Astrocyte (in vitro differentiated cells and primary cell): ENCODE data around the gene POU2AF3. TPM values are rescaled to one million over a fixed set of nuclear protein-coding genes. Genes with fewer than 3 reads are reported as not detected.

ENCODE experiments used
- DNase-seq: peaks from one replicate; pipeline ENCODE4 v3.0.0-alpha.2; 2010; ENCODE audit warnings: low read depth
- FAIRE-seq: peaks from 2 replicates; lab custom pipeline; 2011; peaks lifted over from hg19 to GRCh38; lab: Jason Lieb, UNC
- H2AFZ ChIP-seq: 2 replicates; pipeline ENCODE4 v1.6.0; 2012; ENCODE audit warnings: low read depth, low read length, inconsistent platforms
- H3K27ac ChIP-seq: 2 replicates; pipeline ENCODE4 v1.5.1; 2011; ENCODE audit warnings: low read depth, low read length, inconsistent platforms
- H3K27me3 ChIP-seq: 2 replicates; pipeline ENCODE4 v1.6.0; 2011; ENCODE audit warnings: low read length, inconsistent platforms; ENCODE audit not compliant: insufficient read depth
- H3K36me3 ChIP-seq: 2 replicates; pipeline ENCODE4 v1.5.1; 2011; ENCODE audit warnings: low read length, inconsistent platforms; ENCODE audit not compliant: insufficient read depth
- H3K4me1 ChIP-seq: 2 replicates; pipeline ENCODE4 v1.5.1; 2011; ENCODE audit warnings: low read length, inconsistent platforms; ENCODE audit not compliant: insufficient read depth
- H3K4me2 ChIP-seq: 2 replicates; pipeline ENCODE4 v1.6.0; 2012; ENCODE audit warnings: low read length, inconsistent platforms
- H3K4me3 ChIP-seq: 2 replicates; pipeline ENCODE4 v1.5.1; 2011; ENCODE audit warnings: low read depth, mild to moderate bottlenecking, low read length, inconsistent platforms; ENCODE audit not compliant: insufficient read depth
- H3K79me2 ChIP-seq: 2 replicates; pipeline ENCODE4 v1.6.0; 2012; ENCODE audit warnings: mild to moderate bottlenecking, low read length, inconsistent platforms; ENCODE audit not compliant: insufficient read depth
- H3K9ac ChIP-seq: 2 replicates; pipeline ENCODE4 v1.6.0; 2012; ENCODE audit warnings: mild to moderate bottlenecking, low read length, inconsistent platforms
- H3K9me3 ChIP-seq: 2 replicates; pipeline ENCODE4 v1.5.1; 2012; ENCODE audit warnings: low read depth, mild to moderate bottlenecking, low read length, inconsistent platforms; ENCODE audit not compliant: insufficient read depth
- H4K20me1 ChIP-seq: 2 replicates; pipeline ENCODE4 v1.6.0; 2012; ENCODE audit warnings: low read length, inconsistent platforms; ENCODE audit not compliant: insufficient read depth
- H3K27ac Mint-ChIP-seq: one replicate; pipeline ENCODE4 v1.8.0; 2021; ENCODE audit warnings: mild to moderate bottlenecking, mixed read lengths; ENCODE audit not compliant: unreplicated experiment
- H3K27me3 Mint-ChIP-seq: one replicate; pipeline ENCODE4 v1.8.0; 2021; ENCODE audit warnings: low read depth, mixed read lengths; ENCODE audit not compliant: unreplicated experiment
- H3K36me3 Mint-ChIP-seq: one replicate; pipeline ENCODE4 v1.8.0; 2021; ENCODE audit warnings: low read depth, mixed read lengths; ENCODE audit not compliant: unreplicated experiment
- H3K4me1 Mint-ChIP-seq: one replicate; pipeline ENCODE4 v1.8.0; 2021; ENCODE audit warnings: low read depth, mixed read lengths; ENCODE audit not compliant: unreplicated experiment
- H3K4me3 Mint-ChIP-seq: one replicate; pipeline ENCODE4 v1.8.0; 2021; ENCODE audit warnings: mild to moderate bottlenecking, moderate library complexity, mixed read lengths; ENCODE audit not compliant: unreplicated experiment
- H3K9me3 Mint-ChIP-seq: one replicate; pipeline ENCODE4 v1.8.0; 2021; ENCODE audit warnings: mild to moderate bottlenecking, mixed read lengths; ENCODE audit not compliant: unreplicated experiment
- CTCF ChIP-seq: IDR thresholded peaks from 2 replicates; pipeline ENCODE4 v1.5.1; 2011; ENCODE audit warnings: low read depth, mild to moderate bottlenecking, inconsistent platforms, low read length, moderate library complexity; ENCODE audit not compliant: insufficient read depth
- EZH2 ChIP-seq: IDR thresholded peaks from 2 replicates; pipeline ENCODE4 v1.6.1; 2012; ENCODE audit warnings: mild to moderate bottlenecking, low read length, inconsistent platforms; ENCODE audit not compliant: insufficient read depth
- total RNA-seq: library from RNA; stranded (reverse); gene quantifications from 2 replicates; pipeline ENCODE4 v1.2.1, GENCODE V29; 2021

POU2AF3 gene
- total RNA-seq, 1 donor from 2014 or later = 0.27 TPM

- DNase-seq (peak; percentile 80), FAIRE-seq (peak; percentile 17)
- Histone ChIP-seq H3K9ac (no peak overlapping the region), H3K4me3 (no peak overlapping the region), H3K9me3 (no peaks in the 10 kb centered on the region), H3K36me3 (no peaks in the 10 kb centered on the region), H3K27me3 (no peaks in the 10 kb centered on the region), H2AFZ (no peak overlapping the region), H3K79me2 (no peaks in the 10 kb centered on the region), H3K4me1 (no peaks in the 10 kb centered on the region), H4K20me1 (no peaks in the 10 kb centered on the region), H3K27ac (no peak overlapping the region), H3K4me2 (no peak overlapping the region)
- peaks cover 15% of the 10 kb centered on the region for H3K27me3 Mint-ChIP-seq
- no peaks in the 10 kb centered on the region for H3K36me3 Mint-ChIP-seq
- H3K4me3 Mint-ChIP-seq = no peak overlapping the region
- H3K27ac Mint-ChIP-seq = no peak overlapping the region
- H3K4me1 Mint-ChIP-seq = no peaks in the 10 kb centered on the region
- H3K9me3 Mint-ChIP-seq = no peaks in the 10 kb centered on the region
- TF ChIP-seq EZH2 (no peak), CTCF (no peak)
Observed at GRCh38 chr11:111331711-111332479, 33.5 kb downstream of the POU2AF3 start.

- no peaks in the 10 kb centered on the region for H4K20me1 ChIP-seq
- no peaks in the 10 kb centered on the region for H3K27me3 ChIP-seq
- no peaks in the 10 kb centered on the region for H3K9me3 Mint-ChIP-seq
- no peak overlapping the region for H3K4me3 ChIP-seq
- TF ChIP-seq EZH2 (no peak), CTCF (no peak)
- no peaks in the 10 kb centered on the region for H3K36me3 Mint-ChIP-seq
- DNase-seq = no peak
- peaks cover 8% of the 10 kb centered on the region for H3K27me3 Mint-ChIP-seq
- H3K4me3 Mint-ChIP-seq = no peak overlapping the region
- no peaks in the 10 kb centered on the region for H3K4me1 ChIP-seq
- no peak overlapping the region for H3K27ac ChIP-seq
- no peak overlapping the region for H3K9ac ChIP-seq
- FAIRE-seq = no peak
- H3K9me3 ChIP-seq = no peaks in the 10 kb centered on the region
- H3K4me2 ChIP-seq = no peak overlapping the region
- no peaks in the 10 kb centered on the region for H3K36me3 ChIP-seq
- H3K4me1 Mint-ChIP-seq = no peaks in the 10 kb centered on the region
- H2AFZ ChIP-seq = no peak overlapping the region
- no peaks in the 10 kb centered on the region for H3K79me2 ChIP-seq
- H3K27ac Mint-ChIP-seq = no peak overlapping the region
Observed at GRCh38 chr11:111334532-111335502, 36.5 kb downstream of the POU2AF3 start.
